ENCODE data around the gene TXNL4B. TPM values are rescaled to one million over a fixed set of nuclear protein-coding genes. Genes with fewer than 3 reads are reported as not detected.
A peak's percentile ranks its signal among the peaks of the same experiment; 100 is the strongest.
"Not testable (repeated sequence)": the region's sequence is repeated elsewhere in the genome, so short reads cannot be mapped to it uniquely, and the experiment has no call there.

TXNL4B gene
- total and polyA plus RNA-seq, 4 donors = 5.4 to 17.7 (median 12.7) TPM

GRCh38 chr16:72083778-72084404, 9.5 kb downstream of the TXNL4B start:
- Histone ChIP-seq H3K4me3 (no peak overlapping the region), H3K27ac (ENCODE audit: low read depth in 1 of 2, low read length in 1 of 2) (no peak overlapping the region), H3K9me3 (ENCODE audit: control insufficient read depth in 4 of 4, insufficient read depth in 3 of 4, low read length in 3 of 4) (peaks cover 0 to 7% (median 3%) of the 10 kb centered on the region in 4 donors), H3K27me3 (ENCODE audit: control insufficient read depth in 3 of 3, insufficient read depth in 3 of 3, low read length in 2 of 3) (no peaks in the 10 kb centered on the region), H3K4me1 (ENCODE audit: control insufficient read depth in 5 of 5, insufficient read depth in 5 of 5, low read length in 5 of 5) (no peaks in the 10 kb centered on the region), H3K9ac (ENCODE audit: insufficient read depth in 1 of 2, low read length in 2 of 2) (no peak overlapping the region), H3K36me3 (ENCODE audit: control insufficient read depth in 4 of 4, insufficient read depth in 4 of 4, low read length in 4 of 4) (peaks cover 15 to 20% (median 20%) of the 10 kb centered on the region in 4 donors)
- TF ChIP-seq CTCF (IDR thresholded peaks at IDR 0.05; ENCODE audit: control extremely low read depth, extremely low read depth) = no peak
- 60 to 65% methylated on average over 3 of the region's 3 CpGs for WGBS, 2 donors
- DNase-seq (no peak), ATAC-seq (ENCODE audit: insufficient read depth, low FRiP score) (no peak)

GRCh38 chr16:72076991-72077706, 16.3 kb downstream of the TXNL4B start:
- H3K9ac ChIP-seq (ENCODE audit: insufficient read depth in 1 of 2, low read length in 2 of 2); H3K27ac ChIP-seq (ENCODE audit: low read depth in 1 of 2, low read length in 1 of 2); H3K9me3 ChIP-seq (ENCODE audit: control insufficient read depth in 4 of 4, insufficient read depth in 3 of 4, low read length in 3 of 4); DNase-seq; H3K4me3 ChIP-seq; H3K4me1 ChIP-seq (ENCODE audit: control insufficient read depth in 5 of 5, insufficient read depth in 5 of 5, low read length in 5 of 5); H3K36me3 ChIP-seq (ENCODE audit: control insufficient read depth in 4 of 4, insufficient read depth in 4 of 4, low read length in 4 of 4); ATAC-seq (ENCODE audit: insufficient read depth, low FRiP score); H3K27me3 ChIP-seq (ENCODE audit: control insufficient read depth in 3 of 3, insufficient read depth in 3 of 3, low read length in 2 of 3): not testable (repeated sequence)
- 94 to 97% methylated on average over 1 to 2 of the region's 5 CpGs for WGBS, 2 donors

GRCh38 chr16:72075067-72075466, 18.4 kb downstream of the TXNL4B start:
- not testable (repeated sequence) for ATAC-seq (ENCODE audit: insufficient read depth, low FRiP score); H3K4me1 ChIP-seq (ENCODE audit: control insufficient read depth in 5 of 5, insufficient read depth in 5 of 5, low read length in 5 of 5); H3K27me3 ChIP-seq (ENCODE audit: control insufficient read depth in 3 of 3, insufficient read depth in 3 of 3, low read length in 2 of 3); H3K36me3 ChIP-seq (ENCODE audit: control insufficient read depth in 4 of 4, insufficient read depth in 4 of 4, low read length in 4 of 4); H3K9me3 ChIP-seq (ENCODE audit: control insufficient read depth in 4 of 4, insufficient read depth in 3 of 4, low read length in 3 of 4); H3K9ac ChIP-seq (ENCODE audit: insufficient read depth in 1 of 2, low read length in 2 of 2); DNase-seq; H3K4me3 ChIP-seq
- H3K27ac ChIP-seq (ENCODE audit: low read depth in 1 of 2, low read length in 1 of 2) = peak overlapping the region in 1 of 2 donors; percentile 62
- WGBS, 2 donors = 65 to 95% methylated on average over 2 of the region's 6 CpGs

- Histone ChIP-seq H3K4me3 (no peak overlapping the region), H3K36me3 (ENCODE audit: control insufficient read depth in 4 of 4, insufficient read depth in 4 of 4, low read length in 4 of 4) (peaks cover 0 to 4% (median 2%) of the 10 kb centered on the region in 4 donors), H3K27me3 (ENCODE audit: control insufficient read depth in 3 of 3, insufficient read depth in 3 of 3, low read length in 2 of 3) (no peaks in the 10 kb centered on the region), H3K4me1 (ENCODE audit: control insufficient read depth in 5 of 5, insufficient read depth in 5 of 5, low read length in 5 of 5) (peaks cover 0 to 2% (median 0%) of the 10 kb centered on the region in 5 donors), H3K27ac (ENCODE audit: low read depth in 1 of 2, low read length in 1 of 2) (peak overlapping the region in 1 of 2 donors; percentile 88), H3K9me3 (ENCODE audit: control insufficient read depth in 4 of 4, insufficient read depth in 3 of 4, low read length in 3 of 4) (no peaks in the 10 kb centered on the region), H3K9ac (ENCODE audit: insufficient read depth in 1 of 2, low read length in 2 of 2) (no peak overlapping the region)
- TF ChIP-seq CTCF (IDR thresholded peaks at IDR 0.05; ENCODE audit: control extremely low read depth, extremely low read depth) = no peak
- no peak for ATAC-seq (ENCODE audit: insufficient read depth, low FRiP score)
- 77 to 91% methylated on average over 8 of the region's 8 CpGs for WGBS, 2 donors
- DNase-seq = peak in 2 of 3 donors; percentile 30 to 36
Observed at GRCh38 chr16:72073560-72074230, 19.7 kb downstream of the TXNL4B start.

Measured in lung (tissue), 12 donors.